Duodenal mucosa (tissue), 2 donors: ENCODE data around the gene RFX3.

ENCODE experiments used
- H3K27ac ChIP-seq: one replicate; pipeline ENCODE4 v1.7.0; 2013; ENCODE audit warnings: low read depth, low read length
- H3K27me3 ChIP-seq, 2 donors: one replicate each; pipeline ENCODE4 v1.7.0; 2013; ENCODE audit warnings: low read length in 2 of 2, control low read depth in 1 of 2; ENCODE audit not compliant: insufficient read depth in 2 of 2, control insufficient read depth in 1 of 2
- H3K36me3 ChIP-seq, 2 donors: one replicate each; pipeline ENCODE4 v1.7.0; 2013; ENCODE audit warnings: low read length in 2 of 2, control low read depth in 1 of 2; ENCODE audit not compliant: insufficient read depth in 2 of 2, control insufficient read depth in 1 of 2
- H3K4me1 ChIP-seq, 2 donors: one replicate each; pipeline ENCODE4 v1.7.0; 2013; ENCODE audit warnings: low read length in 2 of 2, control low read depth in 1 of 2; ENCODE audit not compliant: insufficient read depth in 2 of 2, control insufficient read depth in 1 of 2
- H3K4me3 ChIP-seq, 2 donors: one replicate each; pipeline ENCODE4 v1.7.0; 2013; ENCODE audit warnings: low read length in 2 of 2, low read depth in 1 of 2
- H3K9ac ChIP-seq, 2 donors: one replicate each; pipeline ENCODE4 v1.7.0; 2013; ENCODE audit warnings: low read length in 2 of 2, low read depth in 1 of 2
- H3K9me3 ChIP-seq, 2 donors: one replicate each; pipeline ENCODE4 v1.7.0; 2013; ENCODE audit warnings: low read length in 2 of 2, control low read depth in 1 of 2; ENCODE audit not compliant: control insufficient read depth in 1 of 2

RFX3 gene

GRCh38 chr9:3180696-3181048 lies 345.1 kb downstream of the RFX3 start:
- Histone ChIP-seq H3K27me3 (peaks cover 15 to 22% of the 10 kb centered on the region in 2 donors), H3K36me3 (no peaks in the 10 kb centered on the region)

GRCh38 chr9:3179711-3180110 lies 346.1 kb downstream of the RFX3 start:
- H3K36me3 ChIP-seq: no peaks in the 10 kb centered on the region
- peaks cover 15 to 22% of the 10 kb centered on the region in 2 donors for H3K27me3 ChIP-seq
- H3K9ac ChIP-seq: no peak overlapping the region
- no peaks in the 10 kb centered on the region for H3K4me1 ChIP-seq
- H3K9me3 ChIP-seq: no peaks in the 10 kb centered on the region
- no peak overlapping the region for H3K27ac ChIP-seq
- no peak overlapping the region for H3K4me3 ChIP-seq

More at GRCh38 chr9:3180696-3181048, 345.1 kb downstream of the RFX3 start:
- Histone ChIP-seq H3K4me3 (no peak overlapping the region), H3K9me3 (no peaks in the 10 kb centered on the region), H3K27ac (no peak overlapping the region), H3K9ac (no peak overlapping the region), H3K4me1 (no peaks in the 10 kb centered on the region)

GRCh38 chr9:3177936-3178335 lies 347.9 kb downstream of the RFX3 start:
- H3K27ac ChIP-seq: no peak overlapping the region

GRCh38 chr9:3177146-3177761 lies 348.5 kb downstream of the RFX3 start:
- Histone ChIP-seq H3K4me3 (no peak overlapping the region), H3K4me1 (no peaks in the 10 kb centered on the region), H3K9me3 (no peaks in the 10 kb centered on the region), H3K36me3 (no peaks in the 10 kb centered on the region), H3K9ac (no peak overlapping the region), H3K27ac (no peak overlapping the region), H3K27me3 (peaks cover 15 to 20% of the 10 kb centered on the region in 2 donors)

More at GRCh38 chr9:3177936-3178335, 347.9 kb downstream of the RFX3 start:
- no peaks in the 10 kb centered on the region for H3K9me3 ChIP-seq
- H3K36me3 ChIP-seq: no peaks in the 10 kb centered on the region
- no peak overlapping the region for H3K4me3 ChIP-seq
- peaks cover 15 to 22% of the 10 kb centered on the region in 2 donors for H3K27me3 ChIP-seq
- no peak overlapping the region for H3K9ac ChIP-seq
- H3K4me1 ChIP-seq: no peaks in the 10 kb centered on the region

GRCh38 chr9:3173374-3173773 lies 352.4 kb downstream of the RFX3 start:
- Histone ChIP-seq H3K9ac (no peak overlapping the region), H3K36me3 (no peaks in the 10 kb centered on the region), H3K4me1 (no peaks in the 10 kb centered on the region), H3K27ac (no peak overlapping the region), H3K27me3 (no peaks in the 10 kb centered on the region), H3K9me3 (no peaks in the 10 kb centered on the region), H3K4me3 (no peak overlapping the region)

GRCh38 chr9:3170819-3171218 lies 355.0 kb downstream of the RFX3 start:
- H3K36me3 ChIP-seq: no peaks in the 10 kb centered on the region
- H3K4me1 ChIP-seq: no peaks in the 10 kb centered on the region
- H3K4me3 ChIP-seq: no peak overlapping the region
- no peaks in the 10 kb centered on the region for H3K9me3 ChIP-seq
- no peak overlapping the region for H3K27ac ChIP-seq
- H3K9ac ChIP-seq: no peak overlapping the region
- H3K27me3 ChIP-seq: no peaks in the 10 kb centered on the region
